Activated T-cell treated with anti-CD3 and anti-CD28 coated beads, Interleukin-2, amount 50 U/mL, for 72 hours (primary cell): ENCODE data around the gene NEURL4. TPM values are rescaled to one million over a fixed set of nuclear protein-coding genes. Genes with fewer than 3 reads are reported as not detected.

Source experiments
- ATAC-seq, 2 donors: fragments of 150-1000 bp; cut with Tn5 transposase; replicated peaks in 1 of 2; 2 replicates each; pipeline ENCODE4 v1.10.0; 2021; ENCODE audit warnings: moderate library complexity in 2 of 2, mild to moderate bottlenecking in 1 of 2
- DNase-seq, 2 donors: peaks; one replicate each; pipeline ENCODE4 v3.0.0; 2021 to 2022; ENCODE audit warnings: mixed read lengths in 1 of 2
- H3K27ac Mint-ChIP-seq: one replicate; pipeline ENCODE4 v1.8.0; 2022; ENCODE audit warnings: mild to moderate bottlenecking, moderate library complexity, mixed read lengths
- H3K27me3 Mint-ChIP-seq: one replicate; pipeline ENCODE4 v1.8.0; 2022; ENCODE audit warnings: low read depth, mixed read lengths
- H3K36me3 Mint-ChIP-seq, 2 donors: one replicate each; pipeline ENCODE4 v1.8.0; 2022; ENCODE audit warnings: mixed read lengths in 2 of 2, mild to moderate bottlenecking in 1 of 2; ENCODE audit not compliant: insufficient read depth in 2 of 2
- H3K4me1 Mint-ChIP-seq: one replicate; pipeline ENCODE4 v1.8.0; 2022; ENCODE audit warnings: low read depth, mixed read lengths
- H3K4me3 Mint-ChIP-seq, 2 donors: one replicate each; pipeline ENCODE4 v1.8.0; 2022; ENCODE audit warnings: mild to moderate bottlenecking in 2 of 2, mixed read lengths in 2 of 2, moderate library complexity in 2 of 2
- H3K9me3 Mint-ChIP-seq, 2 donors: one replicate each; pipeline ENCODE4 v1.8.0; 2022; ENCODE audit warnings: mixed read lengths in 2 of 2
- total RNA-seq, 2 donors: library from RNA; stranded (reverse); gene quantifications; one replicate each; pipeline ENCODE4 v1.2.3, GENCODE V29; 2022

The NEURL4 gene
- total RNA-seq, 2 donors from 2014 or later, result 35.7 to 37.6 TPM

- Mint-ChIP-seq H3K9me3 (no peaks in the 10 kb centered on the region), H3K27ac (peak within 1 kb of the TSS; percentile 90), H3K4me3 (peak within 1 kb of the TSS; percentile 93), H3K4me1 (peaks cover 21% of the 10 kb centered on the region), H3K36me3 (no peaks in the 10 kb centered on the region), H3K27me3 (peaks cover 23% of the 10 kb centered on the region)
- DNase-seq, result peak; percentile 91 to 95
- peak; percentile 89 to 92 for ATAC-seq
Observed at GRCh38 chr17:7294614-7295153, 34.5 kb downstream of the NEURL4 start, which contains the start of gene YBX2. Gene YBX2 (minus strand): TSS chr17:7294639. CDS start chr17:7294500, 139 bp downstream.

GRCh38 chr17:7293816-7294613 lies 35.1 kb downstream of the NEURL4 start:
- Mint-ChIP-seq H3K4me1 (peaks cover 21% of the 10 kb centered on the region), H3K27ac (no peak overlapping the region), H3K36me3 (no peaks in the 10 kb centered on the region), H3K4me3 (peak overlapping the region; percentile 62 to 93), H3K9me3 (no peaks in the 10 kb centered on the region), H3K27me3 (peaks cover 23% of the 10 kb centered on the region)
- peak in 1 of 2 donors; percentile 35 for DNase-seq
- no peak for ATAC-seq

- Mint-ChIP-seq H3K4me3 (peak overlapping the region; percentile 62 to 67), H3K9me3 (no peaks in the 10 kb centered on the region), H3K27me3 (peaks cover 23% of the 10 kb centered on the region), H3K36me3 (no peaks in the 10 kb centered on the region), H3K4me1 (peaks cover 21% of the 10 kb centered on the region), H3K27ac (no peak overlapping the region)
- ATAC-seq (no peak), DNase-seq (no peak)
Observed at GRCh38 chr17:7293159-7293558, 36.0 kb downstream of the NEURL4 start.

GRCh38 chr17:7292729-7293128 lies 36.4 kb downstream of the NEURL4 start:
- no peak for ATAC-seq
- no peak for DNase-seq
- Mint-ChIP-seq H3K27me3 (peaks cover 23% of the 10 kb centered on the region), H3K4me3 (peak overlapping the region in 1 of 2 donors; percentile 67), H3K9me3 (no peaks in the 10 kb centered on the region), H3K36me3 (no peaks in the 10 kb centered on the region), H3K27ac (no peak overlapping the region), H3K4me1 (peaks cover 21% of the 10 kb centered on the region)

- Mint-ChIP-seq H3K27ac (no peak overlapping the region), H3K4me3 (no peak overlapping the region), H3K36me3 (no peaks in the 10 kb centered on the region), H3K9me3 (no peaks in the 10 kb centered on the region), H3K27me3 (peaks cover 23% of the 10 kb centered on the region), H3K4me1 (peaks cover 21% of the 10 kb centered on the region)
- ATAC-seq (no peak), DNase-seq (no peak)
Observed at GRCh38 chr17:7292194-7292593, 36.9 kb downstream of the NEURL4 start.

- no peak for DNase-seq
- H3K27me3 Mint-ChIP-seq, result peaks cover 18% of the 10 kb centered on the region
- ATAC-seq, result no peak
- no peaks in the 10 kb centered on the region for H3K36me3 Mint-ChIP-seq
- H3K27ac Mint-ChIP-seq, result no peak overlapping the region
- H3K4me1 Mint-ChIP-seq, result peaks cover 10% of the 10 kb centered on the region
- H3K4me3 Mint-ChIP-seq, result no peak overlapping the region
- H3K9me3 Mint-ChIP-seq, result no peaks in the 10 kb centered on the region
Observed at GRCh38 chr17:7290685-7291084, 38.5 kb downstream of the NEURL4 start.

- Mint-ChIP-seq H3K27me3 (peaks cover 13% of the 10 kb centered on the region), H3K9me3 (no peaks in the 10 kb centered on the region), H3K4me3 (no peak overlapping the region), H3K4me1 (peaks cover 4% of the 10 kb centered on the region), H3K36me3 (no peaks in the 10 kb centered on the region), H3K27ac (no peak overlapping the region)
- no peak for DNase-seq
- no peak for ATAC-seq
Observed at GRCh38 chr17:7290166-7290565, 39.0 kb downstream of the NEURL4 start.

- ATAC-seq (no peak), DNase-seq (no peak)
- Mint-ChIP-seq H3K27ac (no peak overlapping the region), H3K27me3 (peaks cover 9% of the 10 kb centered on the region), H3K9me3 (no peaks in the 10 kb centered on the region), H3K4me1 (no peaks in the 10 kb centered on the region), H3K4me3 (no peak overlapping the region), H3K36me3 (no peaks in the 10 kb centered on the region)
Observed at GRCh38 chr17:7289256-7290032, 39.7 kb downstream of the NEURL4 start.

GRCh38 chr17:7285679-7286078 lies 43.5 kb downstream of the NEURL4 start:
- Mint-ChIP-seq H3K4me3 (no peak overlapping the region), H3K4me1 (peaks cover 19% of the 10 kb centered on the region), H3K9me3 (no peaks in the 10 kb centered on the region), H3K36me3 (no peaks in the 10 kb centered on the region), H3K27ac (no peak overlapping the region), H3K27me3 (peaks cover 22% of the 10 kb centered on the region)
- DNase-seq (no peak), ATAC-seq (no peak)

- Mint-ChIP-seq H3K36me3 (no peaks in the 10 kb centered on the region), H3K9me3 (no peaks in the 10 kb centered on the region), H3K27ac (no peak overlapping the region), H3K27me3 (peaks cover 30% of the 10 kb centered on the region), H3K4me3 (no peak overlapping the region), H3K4me1 (peaks cover 26% of the 10 kb centered on the region)
- DNase-seq (no peak), ATAC-seq (no peak)
Observed at GRCh38 chr17:7284911-7285310, 44.2 kb downstream of the NEURL4 start.

- H3K4me3 Mint-ChIP-seq, result no peak overlapping the region
- ATAC-seq (no peak), DNase-seq (no peak)
- no peak overlapping the region for H3K27ac Mint-ChIP-seq
- H3K27me3 Mint-ChIP-seq, result peaks cover 32% of the 10 kb centered on the region
- peaks cover 26% of the 10 kb centered on the region for H3K4me1 Mint-ChIP-seq
- H3K36me3 Mint-ChIP-seq, result no peaks in the 10 kb centered on the region
- no peaks in the 10 kb centered on the region for H3K9me3 Mint-ChIP-seq
Observed at GRCh38 chr17:7283471-7284216, 45.5 kb downstream of the NEURL4 start.

GRCh38 chr17:7282752-7283321 lies 46.3 kb downstream of the NEURL4 start:
- Mint-ChIP-seq H3K27ac (no peak overlapping the region), H3K4me3 (peak overlapping the region; percentile 40 to 86), H3K9me3 (no peaks in the 10 kb centered on the region), H3K4me1 (peaks cover 26% of the 10 kb centered on the region), H3K36me3 (no peaks in the 10 kb centered on the region), H3K27me3 (peaks cover 32% of the 10 kb centered on the region)
- DNase-seq (no peak), ATAC-seq (no peak)
